ENCODE data around the gene NTHL1. TPM values are rescaled to one million over a fixed set of nuclear protein-coding genes. Genes with fewer than 3 reads are reported as not detected.

Gene NTHL1
- polyA plus RNA-seq, 3 donors, result 9.2 to 22.4 (median 9.6) TPM

- intact Hi-C loops (cut with micrococcal nuclease), result no loop called here
- no peak overlapping the region for H3K27ac ChIP-seq (ENCODE audit: low read depth in 1 of 2, low read length in 2 of 2)
- H3K27ac Mint-ChIP-seq, result peak overlapping the region in 2 of 7 donors; percentile 32 to 40
These were observed 40.4 kb upstream of the NTHL1 start for GRCh38 chr16:2087748-2088631.

More at GRCh38 chr16:2087748-2088631, 40.4 kb upstream of the NTHL1 start:
- Histone ChIP-seq H3K4me2 (replicated peaks; ENCODE audit: extremely low read depth, low read length, poor library complexity, severe bottlenecking) (no peak overlapping the region), H3K4me1 (ENCODE audit: control insufficient read depth in 1 of 2, insufficient read depth in 2 of 2, low read length in 2 of 2) (no peaks in the 10 kb centered on the region), H3K27me3 (ENCODE audit: control insufficient read depth in 2 of 2, insufficient read depth in 2 of 2, low read length in 2 of 2) (no peaks in the 10 kb centered on the region), H3K36me3 (replicated peaks in 1 of 2; ENCODE audit: control insufficient read depth in 1 of 2, insufficient read depth in 2 of 2, low read length in 2 of 2) (peaks cover 65 to 67% of the 10 kb centered on the region in 2 donors), H2AFZ (ENCODE audit: insufficient read depth, low read depth, low read length, poor library complexity, severe bottlenecking) (no peak overlapping the region), H3K79me2 (ENCODE audit: insufficient read depth, low read length) (no peaks in the 10 kb centered on the region), H3K9ac (ENCODE audit: insufficient read depth, low read length, poor library complexity, severe bottlenecking) (no peak overlapping the region), H4K20me1 (ENCODE audit: insufficient read depth, low read length) (no peaks in the 10 kb centered on the region), H3K9me3 (replicated peaks in 1 of 2; ENCODE audit: control insufficient read depth in 1 of 2, insufficient read depth in 1 of 2, low read length in 2 of 2) (no peaks in the 10 kb centered on the region), H3K4me3 (replicated peaks in 1 of 3; ENCODE audit: low read depth in 2 of 3, low read length in 3 of 3) (no peak overlapping the region)
- no peak for DNase-seq
- H3K9me3 Mint-ChIP-seq, result peaks cover 0 to 2% (median 0%) of the 10 kb centered on the region in 7 donors
- no peak for TF ChIP-seq CTCF (IDR thresholded peaks at IDR 0.05)
- 94% methylated on average over 39 of the region's 41 CpGs for WGBS (ENCODE audit: insufficient coverage)
- H3K36me3 Mint-ChIP-seq, result peaks cover 33 to 75% of the 10 kb centered on the region in 2 donors
- no peak overlapping the region for H3K4me3 Mint-ChIP-seq
- H3K4me1 Mint-ChIP-seq, result no peaks in the 10 kb centered on the region
- peaks cover 0 to 2% (median 0%) of the 10 kb centered on the region in 3 donors for H3K27me3 Mint-ChIP-seq (ENCODE audit: low read depth in 3 of 3)
